Measurements from ENCODE around the gene BLOC1S6. TPM values are rescaled to one million over a fixed set of nuclear protein-coding genes. Genes with fewer than 3 reads are reported as not detected.

Gene BLOC1S6
- total RNA-seq, 1 experiment from 2014 or later = 77.1 TPM

- no peak overlapping the region for H3K9ac ChIP-seq (ENCODE audit: low read length)
- H3K9me2 ChIP-seq (replicated peaks; ENCODE audit: insufficient read depth, low read length) = no peaks in the 10 kb centered on the region
- H2AFZ ChIP-seq (ENCODE audit: low read length) = no peak overlapping the region
- no peak overlapping the region for H3K4me3 ChIP-seq (ENCODE audit: low read length)
- H3K27ac ChIP-seq (ENCODE audit: low read length) = no peak overlapping the region
- no peaks in the 10 kb centered on the region for H3K27me3 ChIP-seq (ENCODE audit: low read length)
- H3K4me1 ChIP-seq (ENCODE audit: low read length) = no peaks in the 10 kb centered on the region
- H3K79me2 ChIP-seq (ENCODE audit: low read length) = no peaks in the 10 kb centered on the region
- no peaks in the 10 kb centered on the region for H3K9me3 ChIP-seq (ENCODE audit: low read length)
- H4K20me1 ChIP-seq (ENCODE audit: insufficient read depth, low read depth, low read length) = no peaks in the 10 kb centered on the region
- no peak overlapping the region for H3K4me2 ChIP-seq (ENCODE audit: low read depth, low read length, poor library complexity, severe bottlenecking)
- no peak for DNase-seq
- no peaks in the 10 kb centered on the region for H3K36me3 ChIP-seq (ENCODE audit: insufficient read depth, low read length)
These were observed 29.7 kb downstream of the BLOC1S6 start for GRCh38 chr15:45616901-45617323.

DNA sequence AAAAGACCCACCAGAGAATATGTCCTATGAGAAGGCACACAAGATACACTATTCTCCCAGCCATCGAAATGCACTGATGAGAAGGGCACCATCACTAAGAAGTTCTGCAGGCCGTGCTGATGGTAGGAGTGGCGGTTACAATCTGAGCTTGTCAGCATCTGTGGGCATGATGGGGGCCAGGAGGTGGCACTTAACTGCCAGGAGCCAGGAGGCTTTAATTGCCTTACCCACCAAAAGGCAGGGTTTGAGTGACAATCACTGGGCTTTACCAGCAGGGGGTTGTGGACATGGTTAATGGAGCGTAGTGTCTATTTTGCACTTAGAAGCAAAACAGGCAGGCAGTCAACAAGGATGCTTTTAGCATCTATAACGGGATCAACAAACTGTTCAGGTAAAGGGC, 31.6 kb downstream of the BLOC1S6 start:
- Histone ChIP-seq H3K4me3 (ENCODE audit: low read length) (no peak overlapping the region), H3K79me2 (ENCODE audit: low read length) (no peaks in the 10 kb centered on the region), H3K9me2 (replicated peaks; ENCODE audit: insufficient read depth, low read length) (no peaks in the 10 kb centered on the region), H3K4me2 (ENCODE audit: low read depth, low read length, poor library complexity, severe bottlenecking) (no peak overlapping the region), H3K4me1 (ENCODE audit: low read length) (no peaks in the 10 kb centered on the region), H3K27me3 (ENCODE audit: low read length) (no peaks in the 10 kb centered on the region), H4K20me1 (ENCODE audit: insufficient read depth, low read depth, low read length) (no peaks in the 10 kb centered on the region), H3K27ac (ENCODE audit: low read length) (no peak overlapping the region), H2AFZ (ENCODE audit: low read length) (no peak overlapping the region), H3K9me3 (ENCODE audit: low read length) (no peaks in the 10 kb centered on the region), H3K9ac (ENCODE audit: low read length) (no peak overlapping the region), H3K36me3 (ENCODE audit: insufficient read depth, low read length) (no peaks in the 10 kb centered on the region)
- peak; percentile 47 for DNase-seq

DNA sequence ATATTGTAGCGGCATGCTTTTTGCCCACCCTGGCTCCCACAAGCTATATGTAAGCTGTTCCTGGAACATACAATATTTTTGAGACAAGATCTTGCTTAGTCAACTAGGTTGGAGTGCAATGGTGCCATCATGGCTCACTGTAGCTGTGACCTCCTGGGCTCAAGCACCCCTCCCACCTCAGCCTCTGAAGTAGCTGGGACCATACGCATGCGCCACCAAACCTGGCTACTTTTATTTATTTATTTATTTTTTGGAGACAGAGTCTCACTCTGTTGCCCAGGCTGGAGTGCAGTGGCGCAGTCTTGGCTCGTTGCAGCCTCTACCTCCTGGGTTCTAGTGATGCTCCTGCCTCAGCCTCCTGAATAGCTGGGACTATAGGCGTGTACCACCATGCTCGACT, 41.0 kb downstream of the BLOC1S6 start:
- Histone ChIP-seq H3K4me1 (ENCODE audit: low read length) (no peaks in the 10 kb centered on the region), H3K27me3 (ENCODE audit: low read length) (no peaks in the 10 kb centered on the region), H3K9ac (ENCODE audit: low read length) (no peak overlapping the region), H3K36me3 (ENCODE audit: insufficient read depth, low read length) (no peaks in the 10 kb centered on the region), H3K4me2 (ENCODE audit: low read depth, low read length, poor library complexity, severe bottlenecking) (no peak overlapping the region), H3K9me3 (ENCODE audit: low read length) (0 out of 2 replicates have a peak, but pooled peaks cover 3% of the 10 kb centered on the region), H2AFZ (ENCODE audit: low read length) (no peak overlapping the region), H3K79me2 (ENCODE audit: low read length) (no peaks in the 10 kb centered on the region), H3K4me3 (ENCODE audit: low read length) (no peak overlapping the region), H3K9me2 (replicated peaks; ENCODE audit: insufficient read depth, low read length) (no peaks in the 10 kb centered on the region), H4K20me1 (ENCODE audit: insufficient read depth, low read depth, low read length) (no peaks in the 10 kb centered on the region), H3K27ac (ENCODE audit: low read length) (no peak overlapping the region)
- no peak for DNase-seq

- H3K9ac ChIP-seq (ENCODE audit: low read length) = no peak overlapping the region
- H4K20me1 ChIP-seq (ENCODE audit: insufficient read depth, low read depth, low read length) = no peaks in the 10 kb centered on the region
- no peak overlapping the region for H3K4me2 ChIP-seq (ENCODE audit: low read depth, low read length, poor library complexity, severe bottlenecking)
- no peak overlapping the region for H3K27ac ChIP-seq (ENCODE audit: low read length)
- H3K79me2 ChIP-seq (ENCODE audit: low read length) = no peaks in the 10 kb centered on the region
- no peak overlapping the region for H2AFZ ChIP-seq (ENCODE audit: low read length)
- H3K36me3 ChIP-seq (ENCODE audit: insufficient read depth, low read length) = no peaks in the 10 kb centered on the region
- H3K9me2 ChIP-seq (replicated peaks; ENCODE audit: insufficient read depth, low read length) = no peaks in the 10 kb centered on the region
- DNase-seq = no peak
- no peak overlapping the region for H3K4me3 ChIP-seq (ENCODE audit: low read length)
- no peaks in the 10 kb centered on the region for H3K27me3 ChIP-seq (ENCODE audit: low read length)
- 0 out of 2 replicates have a peak, but pooled peaks cover 2% of the 10 kb centered on the region for H3K9me3 ChIP-seq (ENCODE audit: low read length)
- peaks cover 3% of the 10 kb centered on the region; the same call in 1 of the 2 replicates for H3K4me1 ChIP-seq (ENCODE audit: low read length)
These were observed 43.9 kb downstream of the BLOC1S6 start for GRCh38 chr15:45630917-45631691.

DNA sequence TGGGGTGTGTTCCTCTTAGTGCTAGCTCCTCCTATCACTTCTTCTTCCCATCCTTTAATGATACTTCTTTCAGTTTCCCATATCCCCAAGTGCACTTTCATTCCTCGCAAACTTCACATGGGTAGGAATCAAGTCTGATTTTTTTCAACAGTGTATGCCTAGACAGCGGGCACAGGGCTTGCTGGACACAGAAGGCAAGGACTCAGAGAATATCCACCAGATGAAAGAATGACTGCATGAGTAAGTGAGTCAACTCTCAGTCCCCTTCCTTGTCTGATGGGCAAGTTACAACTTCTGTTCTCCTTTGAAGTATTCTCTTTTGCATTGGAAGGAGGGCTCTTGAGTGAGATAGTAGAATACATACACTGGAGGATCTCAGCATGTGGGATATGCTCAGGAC, 44.6 kb downstream of the BLOC1S6 start:
- Histone ChIP-seq H4K20me1 (ENCODE audit: insufficient read depth, low read depth, low read length) (no peaks in the 10 kb centered on the region), H3K27me3 (ENCODE audit: low read length) (no peaks in the 10 kb centered on the region), H3K4me1 (ENCODE audit: low read length) (peaks cover 3% of the 10 kb centered on the region; the same call in 1 of the 2 replicates), H2AFZ (ENCODE audit: low read length) (no peak overlapping the region), H3K79me2 (ENCODE audit: low read length) (no peaks in the 10 kb centered on the region), H3K36me3 (ENCODE audit: insufficient read depth, low read length) (no peaks in the 10 kb centered on the region), H3K9me2 (replicated peaks; ENCODE audit: insufficient read depth, low read length) (no peaks in the 10 kb centered on the region), H3K27ac (ENCODE audit: low read length) (no peak overlapping the region), H3K9ac (ENCODE audit: low read length) (no peak overlapping the region), H3K4me2 (ENCODE audit: low read depth, low read length, poor library complexity, severe bottlenecking) (no peak overlapping the region), H3K4me3 (ENCODE audit: low read length) (no peak overlapping the region), H3K9me3 (ENCODE audit: low read length) (no peaks in the 10 kb centered on the region)
- DNase-seq = no peak

- peaks cover 3% of the 10 kb centered on the region; the same call in 1 of the 2 replicates for H3K4me1 ChIP-seq (ENCODE audit: low read length)
- no peaks in the 10 kb centered on the region for H3K79me2 ChIP-seq (ENCODE audit: low read length)
- H3K9ac ChIP-seq (ENCODE audit: low read length) = peak within 1 kb of the TSS; percentile 59
- H3K27me3 ChIP-seq (ENCODE audit: low read length) = no peaks in the 10 kb centered on the region
- H3K36me3 ChIP-seq (ENCODE audit: insufficient read depth, low read length) = no peaks in the 10 kb centered on the region
- peak within 1 kb of the TSS; percentile 58; the same call in 1 of the 2 replicates for H2AFZ ChIP-seq (ENCODE audit: low read length)
- peak; percentile 50 for DNase-seq
- H3K9me3 ChIP-seq (ENCODE audit: low read length) = no peaks in the 10 kb centered on the region
- H3K4me3 ChIP-seq (ENCODE audit: low read length) = peak within 1 kb of the TSS; percentile 62
- no peaks in the 10 kb centered on the region for H3K9me2 ChIP-seq (replicated peaks; ENCODE audit: insufficient read depth, low read length)
- H3K4me2 ChIP-seq (ENCODE audit: low read depth, low read length, poor library complexity, severe bottlenecking) = peak within 1 kb of the TSS; percentile 76
- no peak within 1 kb of the TSS for H3K27ac ChIP-seq (ENCODE audit: low read length)
- no peaks in the 10 kb centered on the region for H4K20me1 ChIP-seq (ENCODE audit: insufficient read depth, low read depth, low read length)
These were observed 47.4 kb downstream of the BLOC1S6 start, which contains the start of gene SQOR for GRCh38 chr15:45634432-45635190. Gene SQOR (plus strand): TSS chr15:45635029. CDS start chr15:45658924, 23,895 bp downstream.

DNA sequence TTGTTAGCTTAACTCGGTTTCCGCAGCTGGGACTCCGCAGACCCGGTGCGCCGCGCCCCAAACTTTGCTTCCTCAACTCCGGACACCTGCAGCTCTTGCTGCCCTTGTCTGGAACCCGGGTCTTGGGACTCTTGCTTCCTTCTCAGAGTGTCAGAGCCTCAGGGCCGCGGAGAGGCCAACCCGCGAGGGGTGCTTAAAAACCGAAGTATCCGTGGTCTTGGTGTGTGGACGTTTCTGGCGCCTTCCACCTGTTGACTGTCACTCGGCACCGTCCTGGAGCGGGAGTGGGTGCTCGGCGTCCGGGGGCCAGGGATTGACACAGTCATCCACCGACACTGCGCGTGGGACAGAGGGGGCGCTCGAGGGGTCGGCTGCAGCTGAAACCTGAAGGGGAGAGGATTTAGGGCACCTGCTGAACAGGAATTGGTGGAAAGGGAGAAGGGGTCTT, 48.0 kb downstream of the BLOC1S6 start:
- H3K4me2 ChIP-seq (ENCODE audit: low read depth, low read length, poor library complexity, severe bottlenecking) = peak overlapping the region; percentile 76
- DNase-seq = no peak
- H4K20me1 ChIP-seq (ENCODE audit: insufficient read depth, low read depth, low read length) = no peaks in the 10 kb centered on the region
- no peak overlapping the region for H3K27ac ChIP-seq (ENCODE audit: low read length)
- no peaks in the 10 kb centered on the region for H3K9me3 ChIP-seq (ENCODE audit: low read length)
- no peaks in the 10 kb centered on the region for H3K36me3 ChIP-seq (ENCODE audit: insufficient read depth, low read length)
- H3K4me3 ChIP-seq (ENCODE audit: low read length) = peak overlapping the region; percentile 62
- no peaks in the 10 kb centered on the region for H3K27me3 ChIP-seq (ENCODE audit: low read length)
- no peaks in the 10 kb centered on the region for H3K9me2 ChIP-seq (replicated peaks; ENCODE audit: insufficient read depth, low read length)
- H3K4me1 ChIP-seq (ENCODE audit: low read length) = peaks cover 3% of the 10 kb centered on the region; the same call in 1 of the 2 replicates
- H3K79me2 ChIP-seq (ENCODE audit: low read length) = no peaks in the 10 kb centered on the region
- peak overlapping the region; percentile 58; the same call in 1 of the 2 replicates for H2AFZ ChIP-seq (ENCODE audit: low read length)
- H3K9ac ChIP-seq (ENCODE audit: low read length) = peak overlapping the region; percentile 59

- Histone ChIP-seq H3K9ac (ENCODE audit: low read length) (0 out of 2 replicates have a peak overlapping the region, but pooled peaks have one; percentile 59), H3K9me2 (replicated peaks; ENCODE audit: insufficient read depth, low read length) (no peaks in the 10 kb centered on the region), H3K27ac (ENCODE audit: low read length) (no peak overlapping the region), H3K4me2 (ENCODE audit: low read depth, low read length, poor library complexity, severe bottlenecking) (peak overlapping the region; percentile 76), H3K4me1 (ENCODE audit: low read length) (peaks cover 3% of the 10 kb centered on the region; the same call in 1 of the 2 replicates), H3K79me2 (ENCODE audit: low read length) (no peaks in the 10 kb centered on the region), H3K9me3 (ENCODE audit: low read length) (no peaks in the 10 kb centered on the region), H4K20me1 (ENCODE audit: insufficient read depth, low read depth, low read length) (no peaks in the 10 kb centered on the region), H3K36me3 (ENCODE audit: insufficient read depth, low read length) (no peaks in the 10 kb centered on the region), H3K27me3 (ENCODE audit: low read length) (no peaks in the 10 kb centered on the region), H3K4me3 (ENCODE audit: low read length) (peak overlapping the region; percentile 62), H2AFZ (ENCODE audit: low read length) (no peak overlapping the region)
- no peak for DNase-seq
These were observed 48.6 kb downstream of the BLOC1S6 start for GRCh38 chr15:45635763-45636292.

All from Karpas-422 (cell line).